Sigmoid colon (tissue), 7 donors: ENCODE results near the gene VPS4A. TPM values are rescaled to one million over a fixed set of nuclear protein-coding genes. Genes with fewer than 3 reads are reported as not detected.

ENCODE experiments used
- DNase-seq: peaks from one replicate; pipeline ENCODE4 v3.0.0-alpha.2; 2019
- H3K27ac ChIP-seq, 4 donors: fragments of 200-600 bp; sonication (generic); one replicate each; pipeline ENCODE4 v1.5.1; 2016 to 2019; ENCODE audit warnings: mild to moderate bottlenecking in 1 of 4
- H3K27me3 ChIP-seq, 3 donors: fragments of 200-600 bp; sonication (generic); one replicate each; pipeline ENCODE4 v1.5.1; 2019; ENCODE audit warnings: mild to moderate bottlenecking in 1 of 3
- H3K36me3 ChIP-seq, 4 donors: fragments of 200-600 bp; sonication (generic); one replicate each; pipeline ENCODE4 v1.5.1; 2016 to 2019
- H3K4me1 ChIP-seq, 4 donors: fragments of 200-600 bp; sonication (generic); one replicate each; pipeline ENCODE4 v1.5.1; 2017 to 2019
- H3K4me3 ChIP-seq, 4 donors: fragments of 200-600 bp; sonication (generic); one replicate each; pipeline ENCODE4 v1.5.1; 2017 to 2019; ENCODE audit warnings: mild to moderate bottlenecking in 2 of 4, moderate library complexity in 1 of 4
- H3K9me3 ChIP-seq, 4 donors: fragments of 200-600 bp in 3 of 4; sonication (generic) in 3 of 4; one replicate each; pipeline versions ENCODE4 v1.5.1 to v1.6.1; 2013 to 2019
- CTCF ChIP-seq, 4 experiments: fragments of 450-650 bp in 3 of 4; fragments of 200-600 bp in 1 of 4; IDR thresholded peaks; one replicate each; pipeline ENCODE4 v1.5.1; 2016 to 2019; ENCODE audit warnings: antibody characterized with exemption in 4 of 4, mild to moderate bottlenecking in 3 of 4, moderate library complexity in 2 of 4
- EP300 ChIP-seq, 4 donors: sonication (generic); formaldehyde crosslinking; IDR thresholded peaks; one replicate each; pipeline ENCODE4 v1.6.1; 2017; ENCODE audit warnings: antibody characterized with exemption in 4 of 4
- POLR2A ChIP-seq, 2 donors: fragments of 450-650 bp; IDR thresholded peaks; one replicate each; pipeline ENCODE4 v1.6.1; 2016; ENCODE audit warnings: antibody characterized with exemption in 2 of 2, mild to moderate bottlenecking in 2 of 2, moderate library complexity in 2 of 2
- POLR2AphosphoS5 ChIP-seq, 4 donors: sonication (generic); formaldehyde crosslinking; IDR thresholded peaks; one replicate each; pipeline ENCODE4 v1.6.1; 2017; ENCODE audit warnings: antibody characterized with exemption in 4 of 4
- WGBS, 2 donors: extraction: QIAGEN DNeasy Blood & Tissue Kit; methylation state at CpG; one replicate each; pipeline ENCODE4 v1.1.7; 2013; 5-methylcytosine and 5-hydroxymethylcytosine counted together
- intact Hi-C: fragments of 100-400 bp; cut with DNase I; formaldehyde crosslinking; loops from one replicate; pipeline ENCODE4 v1.15.1; 2023
- polyA plus RNA-seq, 3 donors: library from polyadenylated mRNA; stranded (reverse); fragments of 200-250 nt; gene quantifications; one replicate each; pipeline ENCODE4 v1.2.3, GENCODE V29; 2013
- total RNA-seq, 4 donors: library from RNA; depleted of rRNA; stranded (reverse); fragments of >200 nt; gene quantifications; one replicate each; pipeline ENCODE4 v1.1.0, GENCODE V29; 2016
- donor health status: healthy with polysubstance abuse.
- donor health status: Bipolar disorder and iron deficiency.
- donor health status: healthy.

Gene VPS4A
- total and polyA plus RNA-seq, 7 donors = 25.8 to 39.3 (median 31.7) TPM

GRCh38 chr16:69329369-69330285, 18.5 kb downstream of the VPS4A start:
- peaks cover 5 to 53% (median 29%) of the 10 kb centered on the region in 4 donors for H3K36me3 ChIP-seq
- WGBS, 2 donors = 4 to 8% methylated on average over 77 of the region's 77 CpGs
- H3K27ac ChIP-seq = peak overlapping the region; percentile 82 to 97 (median 91)
- intact Hi-C loops = loop anchor here (2.0 kb wide), 2 partner anchors 19 to 55 kb away; partner anchors contain the start of gene VPS4A
- no peaks in the 10 kb centered on the region for H3K27me3 ChIP-seq
- no peaks in the 10 kb centered on the region for H3K9me3 ChIP-seq
- peaks cover 0 to 55% (median 51%) of the 10 kb centered on the region in 4 donors for H3K4me1 ChIP-seq
- H3K4me3 ChIP-seq = peak overlapping the region; percentile 67 to 97 (median 88)
- DNase-seq = peak; percentile 68
- TF ChIP-seq POLR2AphosphoS5 (IDR thresholded peaks at IDR 0.05) = peak in 2 of 4 donors; percentile 31 to 50
- TF ChIP-seq EP300 (IDR thresholded peaks at IDR 0.05) = no peak

- peak within 1 kb of the TSS; percentile 67 to 97 (median 88) for H3K4me3 ChIP-seq
- no peaks in the 10 kb centered on the region for H3K9me3 ChIP-seq
- H3K36me3 ChIP-seq = peaks cover 11 to 53% (median 31%) of the 10 kb centered on the region in 4 donors
- TF ChIP-seq CTCF (IDR thresholded peaks at IDR 0.05) (no peak), POLR2AphosphoS5 (IDR thresholded peaks at IDR 0.05) (peak; percentile 77 to 92 (median 88)), EP300 (IDR thresholded peaks at IDR 0.05) (no peak), POLR2A (IDR thresholded peaks at IDR 0.05) (peak; percentile 59 to 74)
- peaks cover 0 to 55% (median 51%) of the 10 kb centered on the region in 4 donors for H3K4me1 ChIP-seq
- no peaks in the 10 kb centered on the region for H3K27me3 ChIP-seq
- peak; percentile 96 for DNase-seq
- H3K27ac ChIP-seq = peak within 1 kb of the TSS; percentile 82 to 97 (median 91)
- intact Hi-C loops = loop anchor here (2.0 kb wide), 2 partner anchors 20 to 54 kb away; partner anchors contain the start of gene VPS4A
- 0 to 1% methylated on average over 93 of the region's 93 CpGs for WGBS, 2 donors
Observed at GRCh38 chr16:69330286-69331109, 19.3 kb downstream of the VPS4A start, which contains the start of gene PDF. Gene PDF, minus strand, starts transcription at chr16:69330588. Its CDS starts 18 bp downstream, at chr16:69330570.

GRCh38 chr16:69334696-69335095, 23.5 kb downstream of the VPS4A start:
- H3K9me3 ChIP-seq = no peaks in the 10 kb centered on the region
- H3K36me3 ChIP-seq = peaks cover 11 to 59% (median 37%) of the 10 kb centered on the region in 4 donors
- intact Hi-C loops = no loop called here
- WGBS, 2 donors = 95 to 96% methylated on average over 9 of the region's 9 CpGs
- TF ChIP-seq CTCF (IDR thresholded peaks at IDR 0.05) (no peak), POLR2AphosphoS5 (IDR thresholded peaks at IDR 0.05) (no peak), POLR2A (IDR thresholded peaks at IDR 0.05) (no peak), EP300 (IDR thresholded peaks at IDR 0.05) (no peak)
- H3K4me3 ChIP-seq = no peak overlapping the region
- no peaks in the 10 kb centered on the region for H3K27me3 ChIP-seq
- peaks cover 0 to 35% (median 29%) of the 10 kb centered on the region in 4 donors for H3K4me1 ChIP-seq
- DNase-seq = no peak
- H3K27ac ChIP-seq = no peak overlapping the region

- Histone ChIP-seq H3K27ac (peak overlapping the region; percentile 90 to 95 (median 93)), H3K9me3 (no peaks in the 10 kb centered on the region), H3K4me1 (peaks cover 0 to 31% (median 29%) of the 10 kb centered on the region in 4 donors), H3K27me3 (no peaks in the 10 kb centered on the region), H3K4me3 (peak overlapping the region; percentile 80 to 98 (median 88)), H3K36me3 (peaks cover 11 to 61% (median 30%) of the 10 kb centered on the region in 4 donors)
- TF ChIP-seq EP300 (IDR thresholded peaks at IDR 0.05) = no peak
- no peak for TF ChIP-seq POLR2A (IDR thresholded peaks at IDR 0.05)
- no peak for TF ChIP-seq POLR2AphosphoS5 (IDR thresholded peaks at IDR 0.05)
- no peak for TF ChIP-seq CTCF (IDR thresholded peaks at IDR 0.05)
- no peak for DNase-seq
- intact Hi-C loops = loop anchor here (2.0 kb wide), 1 partner anchor 28 kb away; the partner anchor contains the start of gene VPS4A
- WGBS, 2 donors = 17 to 19% methylated on average over 46 of the region's 46 CpGs
Observed at GRCh38 chr16:69338557-69339288, 27.6 kb downstream of the VPS4A start.
